ENCODE results near the gene PRKAR1A. TPM values are rescaled to one million over a fixed set of nuclear protein-coding genes. Genes with fewer than 3 reads are reported as not detected.

PRKAR1A gene
- total RNA-seq, 2 donors from 2014 or later, result 296 to 409 TPM

GRCh38 chr17:68591583-68591982, 79.4 kb downstream of the PRKAR1A start:
- Histone ChIP-seq H3K36me3 (no peaks in the 10 kb centered on the region), H3K27ac (no peak overlapping the region), H3K4me1 (replicated peaks) (no peaks in the 10 kb centered on the region), H3K27me3 (replicated peaks; ENCODE audit: insufficient read depth) (no peaks in the 10 kb centered on the region), H3K9me3 (no peaks in the 10 kb centered on the region), H3K4me3 (no peak overlapping the region)
- WGBS, result 89% methylated on average over 12 of the region's 12 CpGs
- DNase-seq (ENCODE audit: low spot score), result no peak
- intact Hi-C loops (cut with DNase I), result no loop called here
- no peak for TF ChIP-seq CTCF (IDR thresholded peaks at IDR 0.05)
- TF ChIP-seq POLR2A (IDR thresholded peaks at IDR 0.05), result no peak
- TF ChIP-seq POLR2AphosphoS5 (IDR thresholded peaks at IDR 0.05), result no peak

- no peak overlapping the region for H3K27ac ChIP-seq
- no peak for TF ChIP-seq POLR2A (IDR thresholded peaks at IDR 0.05)
- TF ChIP-seq POLR2AphosphoS5 (IDR thresholded peaks at IDR 0.05), result no peak
- no peak for TF ChIP-seq CTCF (IDR thresholded peaks at IDR 0.05)
- no peak overlapping the region for H3K4me3 ChIP-seq
- no peaks in the 10 kb centered on the region for H3K9me3 ChIP-seq
- 67% methylated on average over 2 of the region's 2 CpGs for WGBS
- no peak for DNase-seq (ENCODE audit: low spot score)
- no peaks in the 10 kb centered on the region for H3K36me3 ChIP-seq
- no peaks in the 10 kb centered on the region for H3K4me1 ChIP-seq (replicated peaks)
- H3K27me3 ChIP-seq (replicated peaks; ENCODE audit: insufficient read depth), result peaks cover 1% of the 10 kb centered on the region
- intact Hi-C loops (cut with DNase I), result no loop called here
Observed at GRCh38 chr17:68592009-68592408, 79.8 kb downstream of the PRKAR1A start.

- no peaks in the 10 kb centered on the region for H3K4me1 ChIP-seq (replicated peaks)
- no peak for TF ChIP-seq CTCF (IDR thresholded peaks at IDR 0.05)
- no peak for TF ChIP-seq POLR2A (IDR thresholded peaks at IDR 0.05)
- TF ChIP-seq POLR2AphosphoS5 (IDR thresholded peaks at IDR 0.05), result no peak
- intact Hi-C loops (cut with DNase I), result no loop called here
- H3K4me3 ChIP-seq, result no peak overlapping the region
- no peak overlapping the region for H3K27ac ChIP-seq
- H3K36me3 ChIP-seq, result no peaks in the 10 kb centered on the region
- 22% methylated on average over 3 of the region's 3 CpGs for WGBS
- no peak for DNase-seq (ENCODE audit: low spot score)
- peaks cover 1% of the 10 kb centered on the region for H3K27me3 ChIP-seq (replicated peaks; ENCODE audit: insufficient read depth)
- no peaks in the 10 kb centered on the region for H3K9me3 ChIP-seq
Observed at GRCh38 chr17:68592682-68593641, 80.7 kb downstream of the PRKAR1A start.

GRCh38 chr17:68594552-68594951, 82.3 kb downstream of the PRKAR1A start:
- intact Hi-C loops (cut with DNase I), result no loop called here
- H3K27ac ChIP-seq, result no peak overlapping the region
- H3K4me3 ChIP-seq, result no peak overlapping the region
- H3K36me3 ChIP-seq, result no peaks in the 10 kb centered on the region
- no peaks in the 10 kb centered on the region for H3K9me3 ChIP-seq
- 96% methylated on average over 2 of the region's 2 CpGs for WGBS
- no peaks in the 10 kb centered on the region for H3K4me1 ChIP-seq (replicated peaks)
- H3K27me3 ChIP-seq (replicated peaks; ENCODE audit: insufficient read depth), result peaks cover 3% of the 10 kb centered on the region
- DNase-seq (ENCODE audit: low spot score), result no peak
- TF ChIP-seq POLR2A (IDR thresholded peaks at IDR 0.05) (no peak), POLR2AphosphoS5 (IDR thresholded peaks at IDR 0.05) (no peak), CTCF (IDR thresholded peaks at IDR 0.05) (no peak)

- DNase-seq (ENCODE audit: low spot score), result no peak
- Histone ChIP-seq H3K36me3 (no peaks in the 10 kb centered on the region), H3K9me3 (no peaks in the 10 kb centered on the region), H3K4me1 (replicated peaks) (no peaks in the 10 kb centered on the region), H3K27ac (no peak overlapping the region), H3K4me3 (no peak overlapping the region), H3K27me3 (replicated peaks; ENCODE audit: insufficient read depth) (peaks cover 10% of the 10 kb centered on the region)
- 91% methylated on average over 5 of the region's 5 CpGs for WGBS
- TF ChIP-seq POLR2AphosphoS5 (IDR thresholded peaks at IDR 0.05), result no peak
- no peak for TF ChIP-seq CTCF (IDR thresholded peaks at IDR 0.05)
- TF ChIP-seq POLR2A (IDR thresholded peaks at IDR 0.05), result no peak
- intact Hi-C loops (cut with DNase I), result no loop called here
Observed at GRCh38 chr17:68595496-68595895, 83.3 kb downstream of the PRKAR1A start.

All from prostate gland (tissue), 2 donors.